HG03342 (cell line): ENCODE data around the gene NR6A1.

Experiments used
- ATAC-seq: cut with Tn5 transposase; IDR thresholded peaks from one replicate; pipeline ENCODE4 v1.9.1; 2021; ENCODE audit warnings: mild to moderate bottlenecking, moderate library complexity; ENCODE audit not compliant: unreplicated experiment

NR6A1 gene

GRCh38 chr9:124497441-124497840 lies 273.7 kb downstream of the NR6A1 start:
- no peak for ATAC-seq

- no peak for ATAC-seq
Measured at GRCh38 chr9:124496463-124496862, 274.6 kb downstream of the NR6A1 start.

GRCh38 chr9:124496075-124496449 lies 275.0 kb downstream of the NR6A1 start:
- ATAC-seq, result no peak

- no peak for ATAC-seq
Measured at GRCh38 chr9:124495126-124496074, 275.7 kb downstream of the NR6A1 start.

GRCh38 chr9:124493794-124494479 lies 277.2 kb downstream of the NR6A1 start:
- no peak for ATAC-seq

GRCh38 chr9:124493218-124493617 lies 277.9 kb downstream of the NR6A1 start:
- no peak for ATAC-seq

- no peak for ATAC-seq
Measured at GRCh38 chr9:124492818-124493217, 278.3 kb downstream of the NR6A1 start.

GRCh38 chr9:124491049-124491975 lies 279.8 kb downstream of the NR6A1 start:
- ATAC-seq, result no peak

GRCh38 chr9:124490004-124490403 lies 281.1 kb downstream of the NR6A1 start:
- no peak for ATAC-seq

GRCh38 chr9:124489222-124489621 lies 281.9 kb downstream of the NR6A1 start:
- no peak for ATAC-seq

GRCh38 chr9:124488641-124489210 lies 282.4 kb downstream of the NR6A1 start:
- ATAC-seq, result no peak

GRCh38 chr9:124487260-124488182 lies 283.6 kb downstream of the NR6A1 start:
- ATAC-seq, result no peak

- ATAC-seq, result no peak
Measured at GRCh38 chr9:124486778-124487259, 284.3 kb downstream of the NR6A1 start.

GRCh38 chr9:124485936-124486335 lies 285.2 kb downstream of the NR6A1 start:
- ATAC-seq, result no peak

GRCh38 chr9:124485201-124485600 lies 285.9 kb downstream of the NR6A1 start:
- no peak for ATAC-seq

- no peak for ATAC-seq
Measured at GRCh38 chr9:124483481-124483880, 287.6 kb downstream of the NR6A1 start.

GRCh38 chr9:124482431-124483031 lies 288.6 kb downstream of the NR6A1 start:
- no peak for ATAC-seq

- ATAC-seq, result no peak
Measured at GRCh38 chr9:124481115-124481514, 290.0 kb downstream of the NR6A1 start.

GRCh38 chr9:124480621-124480981 lies 290.5 kb downstream of the NR6A1 start:
- no peak for ATAC-seq
